Measurements from ENCODE around the gene RPS14. TPM values are rescaled to one million over a fixed set of nuclear protein-coding genes. Genes with fewer than 3 reads are reported as not detected.

The RPS14 gene
- total RNA-seq, 2 experiments from 2014 or later = 2,151 to 2,478 TPM

DNA sequence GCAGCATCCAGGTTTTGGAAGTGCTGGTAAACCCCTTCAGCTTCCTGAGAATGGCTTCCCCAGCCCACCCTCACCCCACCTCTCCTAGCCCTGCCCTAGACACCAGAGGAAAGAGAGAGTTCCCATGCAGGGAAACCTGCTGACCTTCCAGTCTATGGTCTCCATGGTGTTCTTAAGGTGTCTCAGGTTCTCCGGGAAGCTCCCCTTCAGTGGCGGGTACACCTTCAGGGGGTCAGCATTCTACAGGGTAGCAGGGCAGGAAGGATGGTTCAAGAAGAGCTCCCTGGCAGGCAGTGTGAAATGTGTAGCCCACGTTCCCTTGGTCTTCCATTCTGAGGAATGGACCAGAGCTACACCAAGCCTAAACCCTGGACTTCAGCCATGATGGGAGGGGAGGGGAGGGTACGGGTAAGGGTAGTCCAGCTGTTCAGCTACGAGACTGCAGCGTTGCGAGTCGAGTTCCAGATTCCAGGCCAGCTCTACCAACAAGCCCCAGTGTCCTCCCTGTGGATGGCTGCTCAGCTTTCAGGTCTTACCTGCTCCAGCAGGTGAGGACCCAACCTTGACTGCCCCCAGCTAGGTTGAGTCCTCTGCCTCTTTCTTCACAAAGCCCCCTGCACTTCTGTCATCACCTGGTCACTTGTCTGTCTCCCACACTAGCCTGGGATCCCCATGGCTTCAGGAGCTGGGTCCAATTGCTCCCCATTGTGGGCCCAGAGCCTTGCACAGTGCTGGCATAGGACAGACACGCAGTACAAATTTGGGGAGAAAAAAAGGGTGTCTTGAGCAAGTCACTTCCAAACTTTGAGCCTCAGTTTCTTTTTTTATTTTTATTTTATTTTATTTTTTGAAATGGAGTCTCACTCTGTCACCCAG lies 44.4 kb downstream of the RPS14 start:
- CTCF ChIA-PET = no interaction called here
- H3K4me3 Mint-ChIP-seq = no peak overlapping the region

GRCh38 chr5:150404535-150404934 lies 45.0 kb downstream of the RPS14 start:
- no peak for DNase-seq
- H3K27me3 Mint-ChIP-seq = no peaks in the 10 kb centered on the region
- no peak overlapping the region for H3K27ac Mint-ChIP-seq
- H3K4me1 Mint-ChIP-seq = peaks cover 9% of the 10 kb centered on the region
- CTCF ChIA-PET = interaction anchor here (0.9 kb wide), 1 partner anchor 40 kb away, joined by 3 read pairs; no protein-coding TSS in a partner anchor
- POLR2A ChIA-PET = no interaction called here
- H3K9me3 Mint-ChIP-seq = no peaks in the 10 kb centered on the region
- peaks cover 41% of the 10 kb centered on the region for H3K36me3 Mint-ChIP-seq (ENCODE audit: low read depth)
- no peak overlapping the region for H3K4me3 Mint-ChIP-seq

More for the DNA sequence above, 44.4 kb downstream of the RPS14 start:
- no peaks in the 10 kb centered on the region for H3K27me3 Mint-ChIP-seq
- peaks cover 41% of the 10 kb centered on the region for H3K36me3 Mint-ChIP-seq (ENCODE audit: low read depth)
- H3K9me3 Mint-ChIP-seq = no peaks in the 10 kb centered on the region
- H3K27ac Mint-ChIP-seq = no peak overlapping the region
- POLR2A ChIA-PET = no interaction called here
- H3K4me1 Mint-ChIP-seq = peaks cover 15% of the 10 kb centered on the region
- no peak for DNase-seq

GRCh38 chr5:150404121-150404520 lies 45.4 kb downstream of the RPS14 start:
- Mint-ChIP-seq H3K27ac (no peak overlapping the region), H3K4me3 (no peak overlapping the region), H3K36me3 (ENCODE audit: low read depth) (peaks cover 42% of the 10 kb centered on the region), H3K9me3 (no peaks in the 10 kb centered on the region), H3K27me3 (no peaks in the 10 kb centered on the region), H3K4me1 (peaks cover 8% of the 10 kb centered on the region)
- ChIA-PET POLR2A (no interaction called here), CTCF (interaction anchor here (0.9 kb wide), 1 partner anchor 40 kb away, joined by 3 read pairs; no protein-coding TSS in a partner anchor)
- no peak for DNase-seq

GRCh38 chr5:150402901-150403342 lies 46.6 kb downstream of the RPS14 start:
- no peak overlapping the region for H3K4me3 Mint-ChIP-seq
- no peak overlapping the region for H3K27ac Mint-ChIP-seq
- no peaks in the 10 kb centered on the region for H3K9me3 Mint-ChIP-seq
- DNase-seq = no peak
- CTCF ChIA-PET = interaction anchor here (1.6 to 6.3 kb wide), 2 partner anchors 9 to 19 kb away, joined by 3 to 37 read pairs; partner anchors contain the start of gene CD74
- POLR2A ChIA-PET = no interaction called here
- H3K36me3 Mint-ChIP-seq (ENCODE audit: low read depth) = peaks cover 39% of the 10 kb centered on the region
- H3K4me1 Mint-ChIP-seq = peaks cover 2% of the 10 kb centered on the region
- no peaks in the 10 kb centered on the region for H3K27me3 Mint-ChIP-seq

DNA sequence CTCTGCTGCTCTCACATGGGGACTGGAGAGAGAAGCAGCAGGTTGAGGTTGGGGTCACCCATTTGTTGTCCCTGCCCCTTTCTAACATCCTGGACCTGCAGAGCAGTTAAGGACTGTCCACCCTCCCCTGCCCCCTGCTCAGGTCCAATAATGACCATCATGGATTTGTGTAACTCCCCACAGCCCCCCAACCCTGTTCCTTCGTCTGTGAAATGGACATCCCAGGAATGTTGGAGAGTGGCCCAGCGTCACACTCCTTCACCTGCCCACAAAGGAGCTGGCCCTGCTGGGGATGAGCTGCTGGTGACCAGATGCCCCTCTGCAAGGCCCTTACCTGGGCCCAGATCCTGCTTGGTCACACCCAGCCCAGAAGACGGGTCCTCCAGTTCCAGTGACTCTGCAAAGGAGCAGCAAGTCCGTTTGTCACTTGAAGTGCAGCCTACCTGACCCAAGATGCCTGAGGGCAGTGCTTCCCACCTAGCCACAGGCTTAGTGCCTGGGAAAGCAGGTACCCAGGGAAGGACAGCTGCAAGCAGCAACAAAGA lies 47.2 kb downstream of the RPS14 start:
- POLR2A ChIA-PET = interaction anchor here (0.9 kb wide), 1 partner anchor 9 kb away, joined by 3 read pairs; no protein-coding TSS in a partner anchor
- H3K27ac Mint-ChIP-seq = no peak overlapping the region
- no peaks in the 10 kb centered on the region for H3K9me3 Mint-ChIP-seq
- DNase-seq = no peak
- no peaks in the 10 kb centered on the region for H3K4me1 Mint-ChIP-seq
- H3K27me3 Mint-ChIP-seq = no peaks in the 10 kb centered on the region
- CTCF ChIA-PET = interaction anchor here (1.6 to 6.3 kb wide), 2 partner anchors 10 to 18 kb away, joined by 3 to 37 read pairs; partner anchors contain the start of gene CD74
- H3K4me3 Mint-ChIP-seq = no peak overlapping the region
- peaks cover 41% of the 10 kb centered on the region for H3K36me3 Mint-ChIP-seq (ENCODE audit: low read depth)

DNA sequence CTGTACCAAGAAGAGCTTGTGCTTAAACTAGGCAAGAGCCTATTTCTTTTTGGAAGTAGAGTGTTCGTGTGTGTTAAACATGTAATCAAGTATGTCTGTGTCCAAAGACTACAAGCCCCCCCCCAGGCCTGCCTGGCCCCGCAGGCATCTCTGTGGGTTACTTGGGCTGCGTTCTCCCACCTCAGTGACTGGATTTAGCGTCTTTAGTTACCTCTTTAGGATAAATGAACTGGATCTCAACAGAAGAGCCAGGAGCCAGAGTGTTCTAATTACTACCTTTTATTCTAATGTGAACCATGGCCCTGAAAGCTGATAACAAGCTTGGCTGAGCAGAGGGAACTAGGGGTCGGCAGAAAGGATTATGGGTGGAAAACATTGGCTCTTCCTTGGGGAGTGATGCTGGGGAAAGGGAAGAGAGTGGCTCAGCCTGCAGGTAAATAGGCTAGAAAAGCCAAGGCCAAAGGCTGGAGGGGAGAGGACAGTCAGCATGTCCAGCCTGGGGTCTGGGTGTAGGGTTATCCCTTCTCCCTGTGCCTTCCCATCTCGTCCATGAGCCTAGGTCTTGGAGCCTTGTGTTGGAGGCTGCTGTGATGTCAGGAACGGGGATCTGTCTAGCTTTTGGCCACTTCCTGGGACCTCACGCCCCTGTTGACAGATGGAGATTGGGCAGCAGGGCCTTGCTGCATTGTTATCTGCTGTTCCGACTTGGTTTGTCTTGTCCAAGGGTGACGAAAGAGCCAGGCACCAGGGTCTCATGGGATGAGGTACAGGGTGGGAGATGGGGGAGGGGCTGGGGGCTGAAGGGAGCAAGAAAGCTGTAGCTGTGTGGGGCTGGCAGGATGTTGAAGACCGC lies 47.9 kb downstream of the RPS14 start:
- peak overlapping the region; percentile 10 for H3K27ac Mint-ChIP-seq
- H3K4me3 Mint-ChIP-seq = no peak overlapping the region
- no peaks in the 10 kb centered on the region for H3K27me3 Mint-ChIP-seq
- DNase-seq = no peak
- ChIA-PET CTCF (interaction anchor here (1.6 to 6.3 kb wide), 2 partner anchors 11 to 18 kb away, joined by 3 to 37 read pairs; partner anchors contain the start of gene CD74), POLR2A (interaction anchor here (0.9 kb wide), 1 partner anchor 9 kb away, joined by 3 read pairs; no protein-coding TSS in a partner anchor)
- no peaks in the 10 kb centered on the region for H3K9me3 Mint-ChIP-seq
- no peaks in the 10 kb centered on the region for H3K4me1 Mint-ChIP-seq
- peaks cover 42% of the 10 kb centered on the region for H3K36me3 Mint-ChIP-seq (ENCODE audit: low read depth)

GRCh38 chr5:150401076-150401375 lies 48.5 kb downstream of the RPS14 start:
- no peak overlapping the region for H3K27ac Mint-ChIP-seq
- POLR2A ChIA-PET = interaction anchor here (0.6 to 0.9 kb wide), 2 partner anchors 10 to 1371 kb away, joined by 3 read pairs; partner anchors contain the start of gene G3BP1
- H3K4me1 Mint-ChIP-seq = no peaks in the 10 kb centered on the region
- no peak overlapping the region for H3K4me3 Mint-ChIP-seq
- H3K27me3 Mint-ChIP-seq = no peaks in the 10 kb centered on the region
- no peaks in the 10 kb centered on the region for H3K9me3 Mint-ChIP-seq
- no peak for DNase-seq
- H3K36me3 Mint-ChIP-seq (ENCODE audit: low read depth) = peaks cover 46% of the 10 kb centered on the region
- CTCF ChIA-PET = interaction anchor here (6.3 kb wide), 1 partner anchor 11 kb away, joined by 37 read pairs; the partner anchor contains the start of gene CD74

- POLR2A ChIA-PET = interaction anchor here (0.6 kb wide), 1 partner anchor 1371 kb away, joined by 3 read pairs; the partner anchor contains the start of gene G3BP1
- peaks cover 46% of the 10 kb centered on the region for H3K36me3 Mint-ChIP-seq (ENCODE audit: low read depth)
- H3K4me1 Mint-ChIP-seq = no peaks in the 10 kb centered on the region
- H3K4me3 Mint-ChIP-seq = no peak overlapping the region
- no peaks in the 10 kb centered on the region for H3K27me3 Mint-ChIP-seq
- CTCF ChIA-PET = interaction anchor here (1.8 to 6.3 kb wide), 2 partner anchors 12 to 22 kb away, joined by 4 to 37 read pairs; partner anchors contain the start of gene CD74
- no peaks in the 10 kb centered on the region for H3K9me3 Mint-ChIP-seq
- DNase-seq = no peak
- peak overlapping the region; percentile 7 for H3K27ac Mint-ChIP-seq
Observed at GRCh38 chr5:150400316-150401075, 49.0 kb downstream of the RPS14 start.

- no peaks in the 10 kb centered on the region for H3K27me3 Mint-ChIP-seq
- H3K36me3 Mint-ChIP-seq (ENCODE audit: low read depth) = peaks cover 49% of the 10 kb centered on the region
- no peaks in the 10 kb centered on the region for H3K4me1 Mint-ChIP-seq
- H3K27ac Mint-ChIP-seq = no peak overlapping the region
- no peak for DNase-seq
- H3K9me3 Mint-ChIP-seq = no peaks in the 10 kb centered on the region
- ChIA-PET POLR2A (no interaction called here), CTCF (interaction anchor here (0.9 to 6.3 kb wide), 9 partner anchors 10 to 83 kb away, joined by 3 to 37 read pairs (median 6); partner anchors contain the start of gene CD74)
- no peak overlapping the region for H3K4me3 Mint-ChIP-seq
Observed at GRCh38 chr5:150399524-150400211, 49.9 kb downstream of the RPS14 start.

DNA sequence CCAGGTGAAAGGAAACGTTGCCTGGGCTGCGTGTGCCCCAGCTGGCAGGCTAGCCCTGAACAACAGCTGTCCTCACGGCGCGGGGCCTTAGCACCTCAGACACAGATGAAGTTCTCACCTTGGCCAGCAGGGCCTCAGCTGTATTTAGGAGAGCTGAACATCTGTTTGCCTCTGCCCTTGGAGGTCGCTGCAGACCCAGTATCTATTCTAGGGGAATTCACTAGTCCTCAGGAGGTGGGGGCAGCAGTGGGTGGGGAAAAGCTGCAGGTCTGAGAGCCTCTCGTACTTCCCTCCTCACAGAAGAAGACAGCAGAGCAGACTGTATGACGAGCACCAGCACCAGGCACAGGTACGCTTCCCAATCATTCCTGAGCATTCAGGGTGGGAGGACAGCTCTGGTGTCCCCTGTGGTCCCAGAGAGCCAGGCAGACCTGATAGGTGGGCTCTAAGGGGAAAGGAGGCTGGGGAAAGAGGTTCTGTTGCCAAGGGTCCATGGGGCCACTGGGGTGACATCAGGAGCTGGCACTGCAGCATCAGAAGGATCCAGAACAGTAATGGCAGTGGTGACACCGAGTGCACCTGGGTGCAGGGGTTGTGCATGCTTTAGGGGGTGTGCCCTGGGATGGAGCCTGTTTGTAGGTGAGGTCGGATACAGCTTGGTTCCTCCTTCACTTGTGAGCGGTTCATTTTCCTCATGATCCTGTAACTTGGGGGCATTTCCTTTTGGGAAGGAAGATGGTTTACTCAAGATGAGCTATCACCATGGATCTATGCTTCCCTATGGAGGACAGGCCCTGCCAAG lies 50.6 kb downstream of the RPS14 start:
- DNase-seq = no peak
- POLR2A ChIA-PET = interaction anchor here (0.7 kb wide), 1 partner anchor 13 kb away, joined by 3 read pairs; no protein-coding TSS in a partner anchor
- H3K27ac Mint-ChIP-seq = no peak overlapping the region
- no peaks in the 10 kb centered on the region for H3K4me1 Mint-ChIP-seq
- H3K36me3 Mint-ChIP-seq (ENCODE audit: low read depth) = peaks cover 47% of the 10 kb centered on the region
- H3K4me3 Mint-ChIP-seq = no peak overlapping the region
- CTCF ChIA-PET = interaction anchor here (0.7 to 6.3 kb wide), 12 partner anchors 9 to 82 kb away, joined by 3 to 37 read pairs (median 5); partner anchors contain the start of genes CD74 and RPS14
- H3K9me3 Mint-ChIP-seq = no peaks in the 10 kb centered on the region
- H3K27me3 Mint-ChIP-seq = no peaks in the 10 kb centered on the region

All from activated CD4-positive, alpha-beta T cell treated with anti-CD3 and anti-CD28 coated beads, Interleukin-2, amount 10 ng/mL, durations not matched to agents 7 days and 5 days (primary cell).